Measurements from ENCODE around the gene MFSD6L. TPM values are rescaled to one million over a fixed set of nuclear protein-coding genes. Genes with fewer than 3 reads are reported as not detected.

The MFSD6L gene
- total and polyA plus RNA-seq, 5 donors, result 0.14 TPM; not detected in 4

GRCh38 chr17:8803531-8804420, 4.6 kb upstream of the MFSD6L start:
- Histone ChIP-seq H3K9me3 (ENCODE audit: control insufficient read depth, low read length) (peaks cover 2% of the 10 kb centered on the region), H3K27me3 (ENCODE audit: control insufficient read depth, insufficient read depth) (no peaks in the 10 kb centered on the region), H3K4me3 (ENCODE audit: low read length) (no peak overlapping the region), H3K27ac (ENCODE audit: low read length) (no peak overlapping the region), H3K4me1 (ENCODE audit: control insufficient read depth, insufficient read depth, low read length) (no peaks in the 10 kb centered on the region)
- 72% methylated on average over 19 of the region's 19 CpGs for WGBS
- no peak for DNase-seq
- intact Hi-C loops (cut with DNase I), result loop anchor here in 2 of 4 donors (10.0 kb wide), 1 partner anchor 91 kb away; no protein-coding TSS in a partner anchor
- ATAC-seq, result no peak

DNA sequence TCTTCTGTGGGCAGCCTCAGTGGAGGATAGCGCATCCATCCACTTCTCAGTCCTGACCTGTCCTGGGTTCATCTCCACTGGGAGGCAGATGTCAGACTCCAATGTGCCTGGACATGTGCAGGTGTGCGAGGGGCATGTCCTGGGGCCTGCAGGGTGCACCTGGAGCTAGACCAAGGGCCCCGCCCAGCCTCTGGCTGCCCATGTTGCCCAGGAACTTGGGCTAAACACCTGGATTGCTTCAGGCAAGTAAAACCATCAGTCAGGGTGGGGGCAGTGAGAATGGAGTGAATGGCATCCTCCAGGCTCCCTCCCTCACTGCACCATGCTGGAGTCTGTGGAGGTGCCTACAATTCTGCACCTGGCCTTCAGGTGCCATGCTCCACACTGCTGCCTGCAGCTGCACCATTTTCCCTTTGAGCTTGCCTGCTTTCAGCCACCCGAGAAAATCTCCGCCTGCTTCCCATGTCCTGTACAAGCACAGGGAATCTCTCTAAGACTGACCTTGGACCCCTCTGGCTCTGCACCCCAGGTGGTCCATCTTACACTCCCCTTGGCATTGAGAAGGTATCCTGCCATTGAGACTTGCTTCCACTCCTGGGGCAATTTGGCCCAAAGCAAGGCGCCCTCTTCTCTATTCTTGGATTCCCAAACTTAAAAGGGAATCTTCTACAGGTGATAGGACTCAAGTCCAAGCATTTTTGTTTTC, 2.1 kb upstream of the MFSD6L start:
- DNase-seq (no peak), ATAC-seq (no peak)
- intact Hi-C loops (cut with DNase I), result loop anchor here in 2 of 4 donors (10.0 kb wide), 1 partner anchor 94 kb away; no protein-coding TSS in a partner anchor
- no peak overlapping the region for H3K27ac ChIP-seq (ENCODE audit: low read length)
- H3K27me3 ChIP-seq (ENCODE audit: control insufficient read depth, insufficient read depth), result no peaks in the 10 kb centered on the region
- no peaks in the 10 kb centered on the region for H3K9me3 ChIP-seq (ENCODE audit: control insufficient read depth, low read length)
- H3K4me1 ChIP-seq (ENCODE audit: control insufficient read depth, insufficient read depth, low read length), result no peaks in the 10 kb centered on the region
- WGBS, result 92% methylated on average over 6 of the region's 6 CpGs
- H3K4me3 ChIP-seq (ENCODE audit: low read length), result no peak overlapping the region

GRCh38 chr17:8800656-8801055, 1.5 kb upstream of the MFSD6L start:
- Histone ChIP-seq H3K9me3 (ENCODE audit: control insufficient read depth, low read length) (no peaks in the 10 kb centered on the region), H3K27ac (ENCODE audit: low read length) (no peak overlapping the region), H3K4me3 (ENCODE audit: low read length) (no peak overlapping the region), H3K27me3 (ENCODE audit: control insufficient read depth, insufficient read depth) (no peaks in the 10 kb centered on the region), H3K4me1 (ENCODE audit: control insufficient read depth, insufficient read depth, low read length) (no peaks in the 10 kb centered on the region)
- intact Hi-C loops (cut with DNase I), result loop anchor here in 2 of 4 donors (10.0 kb wide), 1 partner anchor 94 kb away; no protein-coding TSS in a partner anchor
- no peak for DNase-seq
- WGBS, result 84% methylated on average over 2 of the region's 2 CpGs
- no peak for ATAC-seq

GRCh38 chr17:8799570-8800212, 526 bp upstream of the MFSD6L start:
- DNase-seq, result no peak

GRCh38 chr17:8798176-8798845, 854 bp downstream of the MFSD6L start:
- Histone ChIP-seq H3K4me1 (ENCODE audit: control insufficient read depth, insufficient read depth, low read length) (no peaks in the 10 kb centered on the region), H3K27ac (ENCODE audit: low read length) (no peak overlapping the region), H3K27me3 (ENCODE audit: control insufficient read depth, insufficient read depth) (no peaks in the 10 kb centered on the region), H3K9me3 (ENCODE audit: control insufficient read depth, low read length) (no peaks in the 10 kb centered on the region), H3K4me3 (ENCODE audit: low read length) (no peak overlapping the region)
- WGBS, result 66% methylated on average over 23 of the region's 23 CpGs
- ATAC-seq (no peak), DNase-seq (no peak)
- intact Hi-C loops (cut with DNase I), result no loop called here

More at GRCh38 chr17:8799570-8800212, 526 bp upstream of the MFSD6L start:
- H3K27ac ChIP-seq (ENCODE audit: low read length), result no peak overlapping the region
- intact Hi-C loops (cut with DNase I), result loop anchor here in 2 of 4 donors (10.0 kb wide), 1 partner anchor 95 kb away; no protein-coding TSS in a partner anchor
- H3K4me1 ChIP-seq (ENCODE audit: control insufficient read depth, insufficient read depth, low read length), result no peaks in the 10 kb centered on the region
- ATAC-seq, result no peak
- H3K27me3 ChIP-seq (ENCODE audit: control insufficient read depth, insufficient read depth), result no peaks in the 10 kb centered on the region
- 47% methylated on average over 15 of the region's 15 CpGs for WGBS
- no peaks in the 10 kb centered on the region for H3K9me3 ChIP-seq (ENCODE audit: control insufficient read depth, low read length)
- no peak overlapping the region for H3K4me3 ChIP-seq (ENCODE audit: low read length)

GRCh38 chr17:8797621-8798175, 1.5 kb downstream of the MFSD6L start:
- H3K9me3 ChIP-seq (ENCODE audit: control insufficient read depth, low read length), result no peaks in the 10 kb centered on the region
- no peak overlapping the region for H3K4me3 ChIP-seq (ENCODE audit: low read length)
- H3K27me3 ChIP-seq (ENCODE audit: control insufficient read depth, insufficient read depth), result no peaks in the 10 kb centered on the region
- no peak overlapping the region for H3K27ac ChIP-seq (ENCODE audit: low read length)
- ATAC-seq (no peak), DNase-seq (no peak)
- no peaks in the 10 kb centered on the region for H3K4me1 ChIP-seq (ENCODE audit: control insufficient read depth, insufficient read depth, low read length)
- WGBS, result 89% methylated on average over 14 of the region's 14 CpGs
- intact Hi-C loops (cut with DNase I), result no loop called here

DNA sequence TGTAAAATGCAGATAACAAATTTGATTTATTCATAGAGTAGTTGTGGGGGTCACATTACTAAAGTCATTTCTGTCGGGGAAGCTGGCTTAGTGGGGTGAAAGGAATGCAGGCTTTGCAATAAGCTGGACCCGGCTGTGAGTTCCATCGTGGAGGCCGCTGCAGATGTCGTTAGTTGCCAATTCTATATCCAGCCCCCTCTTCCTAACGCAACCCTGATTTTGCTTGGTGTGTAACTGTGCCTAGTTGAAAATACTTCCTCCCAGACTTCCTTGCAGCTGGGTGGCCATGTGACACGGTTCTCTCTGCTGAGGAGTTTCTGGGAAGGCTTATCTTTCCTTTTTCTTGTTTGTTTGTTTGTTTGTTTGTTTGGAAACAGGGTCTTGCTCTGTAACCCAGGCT, 4.5 kb downstream of the MFSD6L start:
- H3K27ac ChIP-seq (ENCODE audit: low read length), result no peak overlapping the region
- WGBS, result 37% methylated on average over 7 of the region's 7 CpGs
- intact Hi-C loops (cut with DNase I), result no loop called here

DNA sequence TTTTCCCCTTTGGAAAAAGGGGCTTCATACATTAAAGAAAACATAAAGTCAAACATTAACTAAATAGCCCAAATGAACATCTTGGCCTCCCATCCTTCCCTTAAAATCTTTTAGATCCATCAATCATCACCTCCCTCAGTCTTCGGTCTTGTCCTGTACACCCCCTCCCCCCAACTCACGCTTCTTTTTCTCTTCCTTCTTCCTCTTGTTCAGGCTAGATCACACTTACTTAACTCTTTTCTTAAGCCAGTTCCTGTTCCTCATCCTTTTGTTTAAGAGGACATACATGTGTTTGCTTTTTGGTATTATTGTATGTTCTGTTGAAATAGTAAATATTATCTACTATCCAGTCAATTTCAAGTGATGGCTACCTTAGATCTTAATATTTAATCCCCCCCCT, 5.5 kb downstream of the MFSD6L start:
- Histone ChIP-seq H3K4me1 (ENCODE audit: control insufficient read depth, insufficient read depth, low read length) (no peaks in the 10 kb centered on the region), H3K27ac (ENCODE audit: low read length) (no peak overlapping the region), H3K4me3 (ENCODE audit: low read length) (no peak overlapping the region), H3K27me3 (ENCODE audit: control insufficient read depth, insufficient read depth) (no peaks in the 10 kb centered on the region), H3K9me3 (ENCODE audit: control insufficient read depth, low read length) (no peaks in the 10 kb centered on the region)
- ATAC-seq (no peak), DNase-seq (no peak)
- 46% methylated on average over 2 of the region's 2 CpGs for WGBS
- intact Hi-C loops (cut with DNase I), result no loop called here

More for the DNA sequence above, 4.5 kb downstream of the MFSD6L start:
- DNase-seq (no peak), ATAC-seq (no peak)
- Histone ChIP-seq H3K4me1 (ENCODE audit: control insufficient read depth, insufficient read depth, low read length) (no peaks in the 10 kb centered on the region), H3K27me3 (ENCODE audit: control insufficient read depth, insufficient read depth) (no peaks in the 10 kb centered on the region), H3K4me3 (ENCODE audit: low read length) (no peak overlapping the region), H3K9me3 (ENCODE audit: control insufficient read depth, low read length) (no peaks in the 10 kb centered on the region)

GRCh38 chr17:8792646-8793045, 6.5 kb downstream of the MFSD6L start:
- no peak for ATAC-seq
- intact Hi-C loops (cut with DNase I), result no loop called here
- 85% methylated on average over 6 of the region's 6 CpGs for WGBS
- H3K27me3 ChIP-seq (ENCODE audit: control insufficient read depth, insufficient read depth), result no peaks in the 10 kb centered on the region
- H3K27ac ChIP-seq (ENCODE audit: low read length), result no peak overlapping the region
- DNase-seq, result no peak
- H3K4me3 ChIP-seq (ENCODE audit: low read length), result no peak overlapping the region
- no peaks in the 10 kb centered on the region for H3K4me1 ChIP-seq (ENCODE audit: control insufficient read depth, insufficient read depth, low read length)
- no peaks in the 10 kb centered on the region for H3K9me3 ChIP-seq (ENCODE audit: control insufficient read depth, low read length)

DNA sequence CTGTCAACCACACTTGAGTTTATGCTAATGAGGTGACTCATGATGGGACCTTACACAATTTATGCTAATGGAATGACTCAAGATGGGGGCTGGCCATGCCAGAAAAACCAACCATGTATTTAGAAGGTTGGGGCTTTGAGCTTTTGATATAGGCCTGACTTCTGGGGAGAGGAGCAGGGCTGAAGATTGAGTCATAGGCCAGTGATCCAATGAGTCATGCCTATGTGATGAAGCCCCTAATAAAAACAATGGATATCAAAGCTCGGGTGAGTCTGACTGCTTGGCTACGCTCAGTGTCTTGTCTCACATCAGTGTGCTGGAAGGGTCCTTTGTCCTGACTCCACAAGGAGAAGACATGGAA, 7.3 kb downstream of the MFSD6L start:
- H3K9me3 ChIP-seq (ENCODE audit: control insufficient read depth, low read length), result no peaks in the 10 kb centered on the region
- DNase-seq (no peak), ATAC-seq (no peak)
- WGBS, result 74% methylated on average over 2 of the region's 2 CpGs
- no peaks in the 10 kb centered on the region for H3K27me3 ChIP-seq (ENCODE audit: control insufficient read depth, insufficient read depth)
- H3K4me1 ChIP-seq (ENCODE audit: control insufficient read depth, insufficient read depth, low read length), result no peaks in the 10 kb centered on the region
- no peak overlapping the region for H3K4me3 ChIP-seq (ENCODE audit: low read length)
- no peak overlapping the region for H3K27ac ChIP-seq (ENCODE audit: low read length)
- intact Hi-C loops (cut with DNase I), result no loop called here

Data from right cardiac atrium (tissue), 5 donors.